Glutamatergic neuron (in vitro differentiated cells): ENCODE results near the gene SLC29A3. TPM values are rescaled to one million over a fixed set of nuclear protein-coding genes. Genes with fewer than 3 reads are reported as not detected.

Source experiments
- DNase-seq: peaks from one replicate; pipeline ENCODE4 v3.0.0; 2022
- H3K27ac Mint-ChIP-seq: one replicate; pipeline ENCODE4 v1.8.0; 2020; ENCODE audit warnings: mild to moderate bottlenecking, mixed read lengths, inconsistent platforms; ENCODE audit not compliant: unreplicated experiment
- H3K27me3 Mint-ChIP-seq: one replicate; pipeline ENCODE4 v1.8.0; 2020; ENCODE audit warnings: mild to moderate bottlenecking, moderate library complexity, mixed read lengths, inconsistent platforms; ENCODE audit not compliant: unreplicated experiment
- H3K36me3 Mint-ChIP-seq: one replicate; pipeline ENCODE4 v1.8.0; 2020; ENCODE audit warnings: mild to moderate bottlenecking, mixed read lengths, inconsistent platforms; ENCODE audit not compliant: unreplicated experiment
- H3K4me1 Mint-ChIP-seq: one replicate; pipeline ENCODE4 v1.8.0; 2020; ENCODE audit warnings: mild to moderate bottlenecking, low read depth, mixed read lengths, inconsistent platforms; ENCODE audit not compliant: unreplicated experiment
- H3K4me3 Mint-ChIP-seq: one replicate; pipeline ENCODE4 v1.8.0; 2020; ENCODE audit warnings: mild to moderate bottlenecking, mixed read lengths, inconsistent platforms; ENCODE audit not compliant: unreplicated experiment
- H3K9me3 Mint-ChIP-seq: one replicate; pipeline ENCODE4 v1.8.0; 2020; ENCODE audit warnings: mild to moderate bottlenecking, moderate library complexity, mixed read lengths, inconsistent platforms; ENCODE audit not compliant: unreplicated experiment
- total RNA-seq: library from RNA; stranded (reverse); fragmentation: NEBNext Ultra II Directional; extraction: Animal tissue kit (Norgen Biotek cat#: 25700); gene quantifications from one replicate; pipeline ENCODE4 v1.2.1, GENCODE V29; 2021; ENCODE audit not compliant: unreplicated experiment
- TF ChIP-seq, protein P1 (sequence below): fragments of 200-600 bp; sonication (generic); IDR thresholded peaks from one replicate; pipeline ENCODE4 v1.5.0; 2021; ENCODE audit not compliant: partially characterized antibody, unreplicated experiment

The SLC29A3 gene
- total RNA-seq, 1 donor from 2014 or later = 7.8 TPM

- Mint-ChIP-seq H3K4me1 (peaks cover 5% of the 10 kb centered on the region), H3K27ac (no peak overlapping the region), H3K36me3 (no peaks in the 10 kb centered on the region), H3K4me3 (no peak overlapping the region), H3K27me3 (peaks cover 6% of the 10 kb centered on the region), H3K9me3 (no peaks in the 10 kb centered on the region)
- TF ChIP-seq, protein P1, sequence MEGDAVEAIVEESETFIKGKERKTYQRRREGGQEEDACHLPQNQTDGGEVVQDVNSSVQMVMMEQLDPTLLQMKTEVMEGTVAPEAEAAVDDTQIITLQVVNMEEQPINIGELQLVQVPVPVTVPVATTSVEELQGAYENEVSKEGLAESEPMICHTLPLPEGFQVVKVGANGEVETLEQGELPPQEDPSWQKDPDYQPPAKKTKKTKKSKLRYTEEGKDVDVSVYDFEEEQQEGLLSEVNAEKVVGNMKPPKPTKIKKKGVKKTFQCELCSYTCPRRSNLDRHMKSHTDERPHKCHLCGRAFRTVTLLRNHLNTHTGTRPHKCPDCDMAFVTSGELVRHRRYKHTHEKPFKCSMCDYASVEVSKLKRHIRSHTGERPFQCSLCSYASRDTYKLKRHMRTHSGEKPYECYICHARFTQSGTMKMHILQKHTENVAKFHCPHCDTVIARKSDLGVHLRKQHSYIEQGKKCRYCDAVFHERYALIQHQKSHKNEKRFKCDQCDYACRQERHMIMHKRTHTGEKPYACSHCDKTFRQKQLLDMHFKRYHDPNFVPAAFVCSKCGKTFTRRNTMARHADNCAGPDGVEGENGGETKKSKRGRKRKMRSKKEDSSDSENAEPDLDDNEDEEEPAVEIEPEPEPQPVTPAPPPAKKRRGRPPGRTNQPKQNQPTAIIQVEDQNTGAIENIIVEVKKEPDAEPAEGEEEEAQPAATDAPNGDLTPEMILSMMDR = no peak
- DNase-seq = no peak
These were observed 47.6 kb downstream of the SLC29A3 start for GRCh38 chr10:71366690-71367089.

DNA sequence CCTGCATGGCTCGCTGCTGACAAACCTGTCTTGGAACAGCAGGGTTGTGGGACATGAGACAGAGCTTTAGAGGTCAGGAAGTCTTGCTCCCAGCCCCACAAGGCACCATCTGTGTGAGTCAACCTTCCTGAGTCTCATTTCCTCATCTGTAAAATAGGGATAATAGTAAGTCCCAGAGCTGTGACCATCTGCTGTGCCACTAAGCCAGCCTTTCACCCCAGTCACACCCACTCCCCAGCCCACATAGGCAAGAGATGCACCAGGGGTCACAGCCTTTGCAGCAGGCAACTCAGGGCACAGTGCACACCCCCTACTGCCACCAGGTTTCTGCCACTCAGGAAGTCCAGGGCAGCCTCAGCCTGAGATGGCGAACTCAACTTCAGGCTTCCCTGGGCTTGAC lies 48.2 kb downstream of the SLC29A3 start:
- Mint-ChIP-seq H3K4me1 (peaks cover 5% of the 10 kb centered on the region), H3K36me3 (no peaks in the 10 kb centered on the region), H3K4me3 (no peak overlapping the region), H3K27me3 (peaks cover 6% of the 10 kb centered on the region), H3K27ac (no peak overlapping the region), H3K9me3 (no peaks in the 10 kb centered on the region)
- TF ChIP-seq, protein P1 = no peak
- DNase-seq = no peak

- H3K9me3 Mint-ChIP-seq = no peaks in the 10 kb centered on the region
- H3K4me3 Mint-ChIP-seq = no peak overlapping the region
- H3K27ac Mint-ChIP-seq = no peak overlapping the region
- no peaks in the 10 kb centered on the region for H3K36me3 Mint-ChIP-seq
- peaks cover 6% of the 10 kb centered on the region for H3K27me3 Mint-ChIP-seq
- peaks cover 5% of the 10 kb centered on the region for H3K4me1 Mint-ChIP-seq
- TF ChIP-seq, protein P1 = no peak
- no peak for DNase-seq
These were observed 49.1 kb downstream of the SLC29A3 start for GRCh38 chr10:71368176-71368575.

DNA sequence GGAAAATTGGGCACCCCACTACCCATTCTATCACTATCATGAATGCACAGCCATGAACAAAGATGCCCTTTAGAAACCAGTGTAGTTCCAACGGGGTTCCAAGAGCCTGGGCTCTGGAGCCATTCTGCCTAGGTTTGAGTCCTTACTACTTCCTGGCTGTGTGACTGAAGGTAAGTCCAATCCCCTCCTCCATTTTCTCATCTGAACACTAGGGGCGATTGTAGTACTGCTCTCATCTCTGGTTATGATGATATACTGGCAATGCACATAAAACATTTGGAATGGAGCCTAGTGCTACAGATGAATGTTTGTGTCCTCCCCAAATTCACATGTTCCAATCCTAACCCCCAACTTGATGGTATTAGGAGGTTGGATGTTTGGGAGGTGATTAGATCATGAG lies 49.6 kb downstream of the SLC29A3 start:
- H3K9me3 Mint-ChIP-seq = no peaks in the 10 kb centered on the region
- TF ChIP-seq, protein P1 = no peak
- no peak for DNase-seq

GRCh38 chr10:71369602-71370001 lies 50.5 kb downstream of the SLC29A3 start:
- Mint-ChIP-seq H3K4me1 (peaks cover 5% of the 10 kb centered on the region), H3K4me3 (no peak overlapping the region), H3K9me3 (no peaks in the 10 kb centered on the region), H3K27me3 (peaks cover 6% of the 10 kb centered on the region), H3K36me3 (no peaks in the 10 kb centered on the region), H3K27ac (no peak overlapping the region)
- no peak for DNase-seq
- TF ChIP-seq, protein P1 = no peak

More for the DNA sequence above, 49.6 kb downstream of the SLC29A3 start:
- peaks cover 6% of the 10 kb centered on the region for H3K27me3 Mint-ChIP-seq
- H3K4me3 Mint-ChIP-seq = no peak overlapping the region
- no peak overlapping the region for H3K27ac Mint-ChIP-seq
- H3K36me3 Mint-ChIP-seq = no peaks in the 10 kb centered on the region
- peaks cover 5% of the 10 kb centered on the region for H3K4me1 Mint-ChIP-seq
